OCI-LY7 (cell line): Measurements from ENCODE around the gene CRYGN. TPM values are rescaled to one million over a fixed set of nuclear protein-coding genes. Genes with fewer than 3 reads are reported as not detected.

Experiments
- BruUV-seq: library from RNA; stranded (reverse); fragments of 400-500 nt; replicated peaks from 2 replicates; lab custom pipeline; 2021; lab: Mats Ljungman, UMichigan
- CTCF ChIA-PET: fragments of 300-600 bp; sonication (Branson Sonifier 250); formaldehyde crosslinking; loops from one replicate; lab custom pipeline; 2022; ENCODE audit warnings: antibody characterized with exemption; ENCODE audit not compliant: unreplicated experiment; lab: Charles Lee
- POLR2A ChIA-PET: fragments of 300-600 bp; sonication (Branson Sonifier 250); formaldehyde crosslinking; loops from one replicate; lab custom pipeline; 2022; ENCODE audit warnings: antibody characterized with exemption; lab: Charles Lee
- DNase-seq: peaks from one replicate; pipeline ENCODE4 v3.0.0-alpha.2; 2015; ENCODE audit warnings: low spot score
- H2AFZ ChIP-seq: fragments of 200-600 bp; sonication (generic), shearing (Covaris generic); 2 replicates; pipeline ENCODE4 v1.6.1; 2014; ENCODE audit warnings: mild to moderate bottlenecking, antibody characterized with exemption, low read length, moderate library complexity
- H3K27ac ChIP-seq: fragments of 200-600 bp; sonication (generic); 2 replicates; pipeline ENCODE4 v1.5.1; 2014; ENCODE audit warnings: mixed run types, low read depth, mild to moderate bottlenecking, moderate library complexity, low read length, inconsistent platforms; ENCODE audit not compliant: poor library complexity, severe bottlenecking
- H3K36me3 ChIP-seq: fragments of 200-600 bp; sonication (generic); 2 replicates; pipeline ENCODE4 v1.6.1; 2014; ENCODE audit warnings: mild to moderate bottlenecking, antibody characterized with exemption, low read length, moderate library complexity, mixed read lengths; ENCODE audit not compliant: insufficient read depth
- H3K4me1 ChIP-seq: fragments of 200-600 bp; sonication (generic); 2 replicates; pipeline ENCODE4 v1.5.1; 2014; ENCODE audit warnings: mild to moderate bottlenecking, low read length; ENCODE audit not compliant: insufficient read depth, poor library complexity, severe bottlenecking
- H3K4me2 ChIP-seq: fragments of 200-600 bp; sonication (generic); 2 replicates; pipeline ENCODE4 v1.6.1; 2014; ENCODE audit warnings: mild to moderate bottlenecking, low read length
- H3K4me3 ChIP-seq: fragments of 200-600 bp; sonication (generic); 2 replicates; pipeline ENCODE4 v1.5.1; 2014; ENCODE audit warnings: mild to moderate bottlenecking, low read depth, low read length; ENCODE audit not compliant: poor library complexity, severe bottlenecking
- H3K79me2 ChIP-seq: fragments of 200-600 bp; sonication (generic); 2 replicates; pipeline ENCODE4 v1.6.1; 2016; ENCODE audit warnings: low read depth, mild to moderate bottlenecking, low read length, moderate library complexity, mixed read lengths; ENCODE audit not compliant: insufficient read depth
- H3K9me2 ChIP-seq: fragments of 200-600 bp; sonication (generic); 2 replicates; pipeline ENCODE4 v1.6.1; 2016; ENCODE audit warnings: mild to moderate bottlenecking, low read length, mixed read lengths; ENCODE audit not compliant: insufficient read depth
- H3K9me3 ChIP-seq: fragments of 200-600 bp; sonication (generic); 2 replicates; pipeline ENCODE4 v1.6.1; 2014; ENCODE audit warnings: mild to moderate bottlenecking, mixed run types, low read length, mixed read lengths
- H4K20me1 ChIP-seq: fragments of 200-600 bp; sonication (generic); 2 replicates; pipeline ENCODE4 v1.6.1; 2014; ENCODE audit warnings: mild to moderate bottlenecking, antibody characterized with exemption, low read length, moderate library complexity, mixed read lengths; ENCODE audit not compliant: insufficient read depth
- CTCF ChIP-seq: fragments of 200-600 bp; sonication (generic); conservative IDR thresholded peaks from 2 replicates; pipeline ENCODE4 v1.5.1; 2014; ENCODE audit warnings: mild to moderate bottlenecking, antibody characterized with exemption, low read length, moderate library complexity, mixed read lengths
- EZH2phosphoT487 ChIP-seq: fragments of 200-600 bp; sonication (generic); IDR thresholded peaks from 2 replicates; pipeline ENCODE4 v1.6.1; 2018; ENCODE audit warnings: low read depth, borderline replicate concordance, mild to moderate bottlenecking, mixed run types, antibody characterized with exemption, low read length, moderate library complexity, mixed read lengths
- intact Hi-C: fragments of 100-400 bp; cut with micrococcal nuclease; formaldehyde crosslinking; loops from one replicate; pipeline ENCODE4 v1.10.0; 2022; ENCODE audit not compliant: unreplicated experiment
- total RNA-seq, 2 experiments: library from RNA; depleted of rRNA in 1 of 2; stranded (reverse); fragments of >200 nt in 1 of 2; shearing (Covaris generic) in 1 of 2; gene quantifications; 2 replicates each; pipeline ENCODE4 v1.2.3, GENCODE V29; 2014 to 2022

CRYGN gene
- total RNA-seq, 2 experiments from 2014 or later: 0.09 TPM; not detected in 1

DNA sequence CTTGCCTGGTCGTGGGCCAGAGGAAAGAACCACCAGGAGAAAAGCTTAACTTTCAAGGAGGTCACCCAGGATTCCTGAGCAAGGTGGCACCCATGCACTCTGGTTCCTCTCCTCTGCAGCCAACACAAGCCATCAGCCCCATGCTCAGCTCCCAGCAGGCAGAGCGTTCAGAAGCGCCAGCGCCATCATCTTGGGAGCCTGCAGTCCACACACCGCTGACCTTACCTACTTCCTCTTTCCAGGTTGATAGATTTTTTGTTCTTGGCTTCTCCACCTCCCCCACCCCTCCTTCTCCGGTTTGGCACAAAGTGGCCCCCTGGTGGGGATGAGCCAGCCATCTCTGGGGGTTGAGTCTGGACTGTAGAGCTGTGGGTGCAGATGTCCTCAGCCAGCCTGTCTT lies 28.4 kb downstream of the CRYGN start:
- TF ChIP-seq CTCF: 0 out of 2 replicates have a peak, but pooled peaks have one; percentile 30
- no peak for TF ChIP-seq EZH2phosphoT487
- Histone ChIP-seq H3K79me2 (no peaks in the 10 kb centered on the region), H3K36me3 (no peaks in the 10 kb centered on the region), H2AFZ (no peak overlapping the region), H3K9me2 (no peaks in the 10 kb centered on the region), H3K9me3 (no peaks in the 10 kb centered on the region), H3K4me1 (no peaks in the 10 kb centered on the region), H3K27ac (no peak overlapping the region), H4K20me1 (no peaks in the 10 kb centered on the region), H3K4me3 (no peak overlapping the region), H3K4me2 (no peak overlapping the region)
- ChIA-PET CTCF (no interaction called here), POLR2A (interaction anchor here (0.6 kb wide), 1 partner anchor 169 kb away, joined by 3 read pairs; no protein-coding TSS in a partner anchor)
- intact Hi-C loops: no loop called here
- DNase-seq: peak; percentile 45
- BruUV-seq: no TSS peak

GRCh38 chr7:151410405-151411390 lies 29.2 kb downstream of the CRYGN start:
- Histone ChIP-seq H3K4me2 (no peak overlapping the region), H3K4me1 (no peaks in the 10 kb centered on the region), H4K20me1 (no peaks in the 10 kb centered on the region), H3K9me3 (no peaks in the 10 kb centered on the region), H3K9me2 (no peaks in the 10 kb centered on the region), H2AFZ (no peak overlapping the region), H3K4me3 (no peak overlapping the region), H3K36me3 (no peaks in the 10 kb centered on the region), H3K27ac (no peak overlapping the region), H3K79me2 (no peaks in the 10 kb centered on the region)
- POLR2A ChIA-PET: no interaction called here
- TF ChIP-seq EZH2phosphoT487 (no peak), CTCF (no peak)
- no TSS peak for BruUV-seq
- intact Hi-C loops: no loop called here
- no peak for DNase-seq
- CTCF ChIA-PET: no interaction called here
